Osteoblast (primary cell): ENCODE results near the gene MTIF3. TPM values are rescaled to one million over a fixed set of nuclear protein-coding genes. Genes with fewer than 3 reads are reported as not detected.
A peak's percentile ranks its signal among the peaks of the same experiment; 100 is the strongest.

Experiments used
- DNase-seq: peaks from one replicate; pipeline ENCODE4 v3.0.0; 2011; ENCODE audit warnings: low spot score, mixed read lengths; ENCODE audit not compliant: insufficient read length; ENCODE audit errors: missing footprints
- H2AFZ ChIP-seq: 2 replicates; pipeline ENCODE4 v1.6.0; 2011; ENCODE audit warnings: mild to moderate bottlenecking, low read length
- H3K27ac ChIP-seq: 2 replicates; pipeline ENCODE4 v1.5.1; 2011; ENCODE audit warnings: mild to moderate bottlenecking, low read depth, low read length, moderate library complexity
- H3K27me3 ChIP-seq: 2 replicates; pipeline ENCODE4 v1.6.0; 2012; ENCODE audit warnings: mild to moderate bottlenecking, control low read depth, inconsistent platforms, low read length, moderate library complexity; ENCODE audit not compliant: insufficient read depth
- H3K36me3 ChIP-seq: 2 replicates; pipeline ENCODE4 v1.5.1; 2011; ENCODE audit warnings: mild to moderate bottlenecking, low read length, control low read depth, moderate library complexity; ENCODE audit not compliant: insufficient read depth
- H3K4me1 ChIP-seq: 2 replicates; pipeline ENCODE4 v1.5.1; 2011; ENCODE audit warnings: mild to moderate bottlenecking, low read length, control low read depth, moderate library complexity; ENCODE audit not compliant: insufficient read depth
- H3K4me2 ChIP-seq: 2 replicates; pipeline ENCODE4 v1.6.0; 2011; ENCODE audit warnings: mild to moderate bottlenecking, low read length; ENCODE audit not compliant: insufficient read depth
- H3K4me3 ChIP-seq: fragments of 200-600 bp; sonication (generic); 3 replicates; pipeline ENCODE4 v1.5.1; 2012; ENCODE audit warnings: mild to moderate bottlenecking, low read length, inconsistent platforms; ENCODE audit not compliant: insufficient read depth
- H3K79me2 ChIP-seq: 2 replicates; pipeline ENCODE4 v1.6.0; 2012; ENCODE audit warnings: mild to moderate bottlenecking, low read length, control low read depth, inconsistent platforms; ENCODE audit not compliant: insufficient read depth
- H3K9me3 ChIP-seq: 2 replicates; pipeline ENCODE4 v1.5.1; 2011; ENCODE audit warnings: low read depth, low read length, control low read depth
- H4K20me1 ChIP-seq: 2 replicates; pipeline ENCODE4 v1.6.0; 2012; ENCODE audit warnings: mild to moderate bottlenecking, low read length, control low read depth; ENCODE audit not compliant: insufficient read depth
- CTCF ChIP-seq: IDR thresholded peaks from 2 replicates; pipeline ENCODE4 v1.5.1; 2011; ENCODE audit warnings: mild to moderate bottlenecking, low read depth, low read length, moderate library complexity; ENCODE audit errors: extremely low read depth
- total RNA-seq: library from RNA; depleted of rRNA; stranded (reverse); fragments of >200 nt; gene quantifications from 2 replicates; pipeline ENCODE4 v1.2.3, GENCODE V29; 2012

MTIF3 gene
- total RNA-seq, 1 donor, result 65.5 TPM

- no peaks in the 10 kb centered on the region for H3K9me3 ChIP-seq
- no peak overlapping the region for H3K27ac ChIP-seq
- no peaks in the 10 kb centered on the region for H3K79me2 ChIP-seq
- no peaks in the 10 kb centered on the region for H3K4me1 ChIP-seq
- H3K4me3 ChIP-seq, result no peak overlapping the region
- no peak for DNase-seq
- H3K4me2 ChIP-seq, result no peak overlapping the region
- H3K27me3 ChIP-seq, result peaks cover 6% of the 10 kb centered on the region
- no peaks in the 10 kb centered on the region for H4K20me1 ChIP-seq
- H2AFZ ChIP-seq, result no peak overlapping the region
- H3K36me3 ChIP-seq, result no peaks in the 10 kb centered on the region
- TF ChIP-seq CTCF, result no peak
Measured at GRCh38 chr13:27470075-27470820, 19.9 kb upstream of the MTIF3 start.

GRCh38 chr13:27466513-27466912, 16.1 kb upstream of the MTIF3 start:
- Histone ChIP-seq H3K9me3 (no peaks in the 10 kb centered on the region), H3K4me2 (no peak overlapping the region), H4K20me1 (no peaks in the 10 kb centered on the region), H3K79me2 (no peaks in the 10 kb centered on the region), H2AFZ (no peak overlapping the region), H3K4me3 (no peak overlapping the region), H3K27ac (no peak overlapping the region), H3K4me1 (no peaks in the 10 kb centered on the region), H3K27me3 (peaks cover 6% of the 10 kb centered on the region), H3K36me3 (no peaks in the 10 kb centered on the region)
- no peak for TF ChIP-seq CTCF
- no peak for DNase-seq

GRCh38 chr13:27465611-27466010, 15.2 kb upstream of the MTIF3 start:
- Histone ChIP-seq H3K36me3 (no peaks in the 10 kb centered on the region), H3K9me3 (no peaks in the 10 kb centered on the region), H3K79me2 (no peaks in the 10 kb centered on the region), H3K4me1 (no peaks in the 10 kb centered on the region), H2AFZ (no peak overlapping the region), H3K27me3 (peaks cover 6% of the 10 kb centered on the region), H3K27ac (no peak overlapping the region), H3K4me2 (no peak overlapping the region), H4K20me1 (no peaks in the 10 kb centered on the region), H3K4me3 (no peak overlapping the region)
- no peak for TF ChIP-seq CTCF
- no peak for DNase-seq

- Histone ChIP-seq H2AFZ (no peak overlapping the region), H3K4me2 (no peak overlapping the region), H4K20me1 (no peaks in the 10 kb centered on the region), H3K27me3 (no peaks in the 10 kb centered on the region), H3K9me3 (no peaks in the 10 kb centered on the region), H3K27ac (no peak overlapping the region), H3K4me3 (no peak overlapping the region), H3K79me2 (no peaks in the 10 kb centered on the region), H3K36me3 (no peaks in the 10 kb centered on the region), H3K4me1 (no peaks in the 10 kb centered on the region)
- DNase-seq, result peak; percentile 37
- no peak for TF ChIP-seq CTCF
Measured at GRCh38 chr13:27463500-27463899, 13.1 kb upstream of the MTIF3 start.
